CD4-positive, CD25-positive, alpha-beta regulatory T cell (primary cell): Measurements from ENCODE around the gene TMEM30A. TPM values are rescaled to one million over a fixed set of nuclear protein-coding genes. Genes with fewer than 3 reads are reported as not detected.
A peak's percentile ranks its signal among the peaks of the same experiment; 100 is the strongest.

Experiments
- ATAC-seq, 2 donors: fragments of 150-1000 bp; cut with Tn5 transposase; one replicate each; pipeline ENCODE4 v1.10.0; 2021; ENCODE audit warnings: low read depth in 2 of 2, moderate number of reproducible peaks in 2 of 2, moderate library complexity in 1 of 2
- DNase-seq, 3 donors: peaks; one replicate each; pipeline versions ENCODE4 v3.0.0 to v3.0.0-alpha.2; 2012 to 2022; ENCODE audit warnings: mixed read lengths in 1 of 3
- H3K27ac ChIP-seq: one replicate; pipeline ENCODE4 v1.7.0; 2013; ENCODE audit warnings: mild to moderate bottlenecking, low read length; ENCODE audit not compliant: insufficient read depth, poor library complexity, severe bottlenecking
- H3K27me3 ChIP-seq: one replicate; pipeline ENCODE4 v1.7.0; 2013; ENCODE audit warnings: low read length; ENCODE audit not compliant: control insufficient read depth, insufficient read depth
- H3K36me3 ChIP-seq: one replicate; pipeline ENCODE4 v1.7.0; 2013; ENCODE audit warnings: mild to moderate bottlenecking, low read length, moderate library complexity; ENCODE audit not compliant: control insufficient read depth, insufficient read depth
- H3K4me1 ChIP-seq: 2 replicates; pipeline ENCODE4 v1.7.0; 2013; ENCODE audit warnings: mild to moderate bottlenecking, low read length; ENCODE audit not compliant: insufficient read depth, control insufficient read depth, poor library complexity, severe bottlenecking
- H3K4me3 ChIP-seq: one replicate; pipeline ENCODE4 v1.7.0; 2013; ENCODE audit warnings: low read depth, mild to moderate bottlenecking, low read length, moderate library complexity
- H3K9me3 ChIP-seq, 2 experiments: 1 replicate in 1 of 2; 2 replicates in 1 of 2; pipeline ENCODE4 v1.7.0; 2013; ENCODE audit warnings: low read length in 2 of 2, mild to moderate bottlenecking in 1 of 2, moderate library complexity in 1 of 2; ENCODE audit not compliant: control insufficient read depth in 2 of 2
- H3K27ac Mint-ChIP-seq, 3 donors: one replicate each; pipeline ENCODE4 v1.8.0; 2020 to 2022; ENCODE audit warnings: mild to moderate bottlenecking in 3 of 3, mixed read lengths in 3 of 3, moderate library complexity in 2 of 3
- H3K27me3 Mint-ChIP-seq: one replicate; pipeline ENCODE4 v1.8.0; 2022; ENCODE audit warnings: mild to moderate bottlenecking, mixed read lengths
- H3K36me3 Mint-ChIP-seq: one replicate; pipeline ENCODE4 v1.8.0; 2020; ENCODE audit warnings: mixed read lengths
- H3K4me1 Mint-ChIP-seq, 4 donors: one replicate each; pipeline ENCODE4 v1.8.0; 2020 to 2022; ENCODE audit warnings: mixed read lengths in 4 of 4, mild to moderate bottlenecking in 1 of 4
- H3K4me3 Mint-ChIP-seq, 4 donors: one replicate each; pipeline ENCODE4 v1.8.0; 2020 to 2022; ENCODE audit warnings: mild to moderate bottlenecking in 4 of 4, mixed read lengths in 4 of 4, moderate library complexity in 3 of 4
- H3K9me3 Mint-ChIP-seq, 7 donors: one replicate each; pipeline ENCODE4 v1.8.0; 2020 to 2022; ENCODE audit warnings: mixed read lengths in 7 of 7, mild to moderate bottlenecking in 3 of 7, moderate library complexity in 2 of 7
- polyA plus RNA-seq, 4 donors: library from polyadenylated mRNA; unstranded; fragments of 300-500 nt; fragmentation: Illumina TruSeq; gene quantifications; one replicate each; pipeline ENCODE4 v1.2.3, GENCODE V29; 2021
- total RNA-seq: library from RNA; stranded (reverse); gene quantifications from one replicate; pipeline ENCODE4 v1.2.3, GENCODE V29; 2022

Gene TMEM30A
- total and polyA plus RNA-seq, 5 donors from 2014 or later, result 32.5 to 45.5 (median 41.2) TPM

DNA sequence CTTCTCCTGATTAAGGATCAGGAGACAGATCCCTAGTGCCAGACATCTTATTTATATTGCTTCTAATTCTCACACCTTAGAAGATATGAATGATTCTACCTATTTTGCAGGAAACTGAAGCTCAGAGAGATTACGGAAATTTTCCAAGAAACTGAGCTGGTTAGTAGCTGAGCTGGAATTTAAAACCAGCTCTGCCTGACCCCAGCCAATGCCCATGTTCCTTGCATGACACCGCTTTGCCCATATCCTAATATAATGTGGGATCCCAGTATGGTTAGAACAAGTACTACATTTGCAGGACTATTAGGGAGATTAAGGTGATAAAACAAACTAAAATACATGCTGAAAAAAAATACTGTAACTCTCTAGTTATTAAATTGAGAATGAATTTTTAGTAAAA is 1.9 kb downstream of the TMEM30A start:
- Histone ChIP-seq H3K27ac (peak overlapping the region; percentile 35), H3K4me3 (peak overlapping the region; percentile 79), H3K9me3 (no peaks in the 10 kb centered on the region), H3K36me3 (no peaks in the 10 kb centered on the region), H3K4me1 (peaks cover 50% of the 10 kb centered on the region), H3K27me3 (no peaks in the 10 kb centered on the region)
- ATAC-seq, result no peak
- no peak overlapping the region for H3K27ac Mint-ChIP-seq
- H3K4me3 Mint-ChIP-seq, result no peak overlapping the region
- H3K36me3 Mint-ChIP-seq, result no peaks in the 10 kb centered on the region
- H3K9me3 Mint-ChIP-seq, result no peaks in the 10 kb centered on the region
- no peak for DNase-seq
- peaks cover 22 to 61% (median 39%) of the 10 kb centered on the region in 4 donors for H3K4me1 Mint-ChIP-seq
- no peaks in the 10 kb centered on the region for H3K27me3 Mint-ChIP-seq

GRCh38 chr6:75281653-75282052 is 2.9 kb downstream of the TMEM30A start:
- Histone ChIP-seq H3K36me3 (no peaks in the 10 kb centered on the region), H3K27ac (no peak overlapping the region), H3K27me3 (no peaks in the 10 kb centered on the region), H3K4me1 (peaks cover 50% of the 10 kb centered on the region), H3K9me3 (no peaks in the 10 kb centered on the region), H3K4me3 (peak overlapping the region; percentile 79)
- H3K27ac Mint-ChIP-seq, result no peak overlapping the region
- no peaks in the 10 kb centered on the region for H3K9me3 Mint-ChIP-seq
- H3K4me3 Mint-ChIP-seq, result peak overlapping the region in 2 of 4 donors; percentile 16 to 57
- no peaks in the 10 kb centered on the region for H3K27me3 Mint-ChIP-seq
- H3K36me3 Mint-ChIP-seq, result peaks cover 4% of the 10 kb centered on the region
- DNase-seq (no peak), ATAC-seq (no peak)
- H3K4me1 Mint-ChIP-seq, result peaks cover 20 to 55% (median 35%) of the 10 kb centered on the region in 4 donors

- ATAC-seq (no peak), DNase-seq (no peak)
- Histone ChIP-seq H3K9me3 (no peaks in the 10 kb centered on the region), H3K4me3 (peak overlapping the region; percentile 48), H3K4me1 (peaks cover 43% of the 10 kb centered on the region), H3K27ac (no peak overlapping the region), H3K27me3 (no peaks in the 10 kb centered on the region), H3K36me3 (peaks cover 3% of the 10 kb centered on the region)
- Mint-ChIP-seq H3K27ac (peak overlapping the region in 1 of 3 donors; percentile 6), H3K4me3 (peak overlapping the region in 2 of 4 donors; percentile 2 to 34), H3K4me1 (peaks cover 31 to 63% (median 43%) of the 10 kb centered on the region in 4 donors), H3K36me3 (peaks cover 8% of the 10 kb centered on the region), H3K9me3 (no peaks in the 10 kb centered on the region), H3K27me3 (no peaks in the 10 kb centered on the region)
These were observed 4.3 kb downstream of the TMEM30A start for GRCh38 chr6:75280131-75280855.

DNA sequence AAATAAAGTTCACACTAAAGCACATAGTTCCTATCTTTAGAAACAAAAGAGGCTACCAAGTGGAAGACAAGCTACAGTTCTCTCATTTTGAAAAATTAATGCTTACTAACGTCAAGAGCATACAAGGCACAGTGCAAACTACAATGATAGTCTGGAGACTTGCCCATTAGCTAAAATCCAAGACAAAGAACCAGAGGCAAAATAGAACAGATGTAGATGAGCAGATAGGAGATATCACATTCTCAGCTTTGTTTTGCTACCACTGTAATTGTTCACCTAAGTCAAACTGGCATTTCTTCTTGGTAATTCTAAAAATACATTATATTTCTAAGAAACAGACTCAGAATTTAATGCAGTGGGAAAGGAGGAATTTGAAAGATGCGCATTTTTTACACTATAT is 5.2 kb downstream of the TMEM30A start:
- Mint-ChIP-seq H3K4me1 (peaks cover 36 to 70% (median 48%) of the 10 kb centered on the region in 4 donors), H3K4me3 (peak overlapping the region in 1 of 4 donors; percentile 31)

GRCh38 chr6:75278474-75279077 is 6.0 kb downstream of the TMEM30A start:
- DNase-seq, result no peak
- H3K9me3 Mint-ChIP-seq, result no peaks in the 10 kb centered on the region
- H3K27ac Mint-ChIP-seq, result peak overlapping the region; percentile 1 to 36 (median 9)
- H3K9me3 ChIP-seq, result no peaks in the 10 kb centered on the region
- H3K27me3 ChIP-seq, result no peaks in the 10 kb centered on the region
- ATAC-seq, result no peak
- peaks cover 37% of the 10 kb centered on the region for H3K4me1 ChIP-seq
- no peak overlapping the region for H3K27ac ChIP-seq
- H3K36me3 Mint-ChIP-seq, result peaks cover 12% of the 10 kb centered on the region
- no peaks in the 10 kb centered on the region for H3K27me3 Mint-ChIP-seq
- peaks cover 45 to 78% (median 56%) of the 10 kb centered on the region in 4 donors for H3K4me1 Mint-ChIP-seq
- peaks cover 8% of the 10 kb centered on the region for H3K36me3 ChIP-seq
- H3K4me3 ChIP-seq, result peak overlapping the region; percentile 45
- H3K4me3 Mint-ChIP-seq, result peak overlapping the region; percentile 0 to 29 (median 2)

More for the DNA sequence above, 5.2 kb downstream of the TMEM30A start:
- peaks cover 43% of the 10 kb centered on the region for H3K4me1 ChIP-seq
- no peak for ATAC-seq
- peak overlapping the region in 1 of 3 donors; percentile 20 for H3K27ac Mint-ChIP-seq
- H3K9me3 Mint-ChIP-seq, result no peaks in the 10 kb centered on the region
- H3K27me3 ChIP-seq, result no peaks in the 10 kb centered on the region
- H3K27ac ChIP-seq, result no peak overlapping the region
- no peaks in the 10 kb centered on the region for H3K9me3 ChIP-seq
- DNase-seq, result no peak
- peaks cover 4% of the 10 kb centered on the region for H3K36me3 ChIP-seq
- H3K4me3 ChIP-seq, result peak overlapping the region; percentile 45
- peaks cover 12% of the 10 kb centered on the region for H3K36me3 Mint-ChIP-seq
- H3K27me3 Mint-ChIP-seq, result no peaks in the 10 kb centered on the region

DNA sequence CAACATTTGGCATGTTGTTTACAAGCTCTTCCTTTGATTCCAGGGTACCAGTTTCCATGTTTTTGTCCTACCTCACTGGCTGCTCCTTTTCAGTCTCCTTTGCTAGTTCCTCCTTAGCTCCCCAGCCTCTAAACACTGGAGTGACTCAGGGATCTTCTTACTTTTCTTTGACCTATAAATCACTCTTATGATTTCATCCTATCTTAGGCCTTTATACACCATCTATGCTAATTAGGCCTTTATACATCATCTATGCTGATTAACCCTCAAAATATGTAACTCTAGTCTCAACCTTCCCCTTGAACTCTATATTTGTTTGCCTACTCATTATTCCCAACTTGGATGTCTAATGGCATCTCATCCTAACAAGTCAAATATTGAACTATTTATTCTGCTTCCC is 9.5 kb downstream of the TMEM30A start:
- H3K36me3 Mint-ChIP-seq, result peaks cover 30% of the 10 kb centered on the region
- Histone ChIP-seq H3K27ac (no peak overlapping the region), H3K36me3 (peaks cover 22% of the 10 kb centered on the region), H3K4me3 (no peak overlapping the region), H3K4me1 (peaks cover 15% of the 10 kb centered on the region), H3K9me3 (no peaks in the 10 kb centered on the region), H3K27me3 (no peaks in the 10 kb centered on the region)
- H3K4me1 Mint-ChIP-seq, result peaks cover 56 to 80% (median 69%) of the 10 kb centered on the region in 4 donors
- ATAC-seq (no peak), DNase-seq (no peak)
- no peaks in the 10 kb centered on the region for H3K9me3 Mint-ChIP-seq
- H3K27me3 Mint-ChIP-seq, result no peaks in the 10 kb centered on the region
- H3K27ac Mint-ChIP-seq, result peak overlapping the region in 2 of 3 donors; percentile 56 to 72
- peak overlapping the region in 3 of 4 donors; percentile 0 to 30 (median 29) for H3K4me3 Mint-ChIP-seq

GRCh38 chr6:75273009-75273408 is 11.6 kb downstream of the TMEM30A start:
- H3K4me1 Mint-ChIP-seq, result peaks cover 56 to 77% (median 65%) of the 10 kb centered on the region in 4 donors
- H3K9me3 Mint-ChIP-seq, result no peaks in the 10 kb centered on the region
- no peaks in the 10 kb centered on the region for H3K27me3 ChIP-seq
- no peak overlapping the region for H3K27ac Mint-ChIP-seq
- no peak overlapping the region for H3K4me3 Mint-ChIP-seq
- DNase-seq (no peak), ATAC-seq (no peak)
- no peaks in the 10 kb centered on the region for H3K9me3 ChIP-seq
- H3K27ac ChIP-seq, result no peak overlapping the region
- H3K4me3 ChIP-seq, result no peak overlapping the region
- H3K36me3 ChIP-seq, result peaks cover 25% of the 10 kb centered on the region
- H3K36me3 Mint-ChIP-seq, result peaks cover 32% of the 10 kb centered on the region
- no peaks in the 10 kb centered on the region for H3K27me3 Mint-ChIP-seq
- no peaks in the 10 kb centered on the region for H3K4me1 ChIP-seq
